Stimulated activated CD8-positive, alpha-beta memory T cell treated with anti-CD3 and anti-CD28 coated beads, Interleukin-15, amount 100 ng/mL, for 24 hours (primary cell): ENCODE measurements around the gene SSBP3.
"Not testable (repeated sequence)": the region's sequence is repeated elsewhere in the genome, so short reads cannot be mapped to it uniquely, and the experiment has no call there.

Source experiments
- DNase-seq: peaks from one replicate; pipeline ENCODE4 v3.0.0-alpha.2; 2020; ENCODE audit warnings: low read depth

The SSBP3 gene

GRCh38 chr1:54392401-54392800 is 13.8 kb downstream of the SSBP3 start:
- DNase-seq = no peak

GRCh38 chr1:54391450-54392209 is 14.6 kb downstream of the SSBP3 start:
- no peak for DNase-seq

GRCh38 chr1:54390655-54391054 is 15.5 kb downstream of the SSBP3 start:
- no peak for DNase-seq

GRCh38 chr1:54389608-54390007 is 16.6 kb downstream of the SSBP3 start:
- DNase-seq = not testable (repeated sequence)

- DNase-seq = no peak
Observed at GRCh38 chr1:54387419-54387818, 18.8 kb downstream of the SSBP3 start.

- no peak for DNase-seq
Observed at GRCh38 chr1:54385727-54386022, 20.5 kb downstream of the SSBP3 start.

GRCh38 chr1:54384918-54385726 is 21.1 kb downstream of the SSBP3 start:
- no peak for DNase-seq

GRCh38 chr1:54384471-54384870 is 21.7 kb downstream of the SSBP3 start:
- DNase-seq = no peak

- no peak for DNase-seq
Observed at GRCh38 chr1:54381524-54381923, 24.7 kb downstream of the SSBP3 start.

GRCh38 chr1:54380290-54380882 is 25.8 kb downstream of the SSBP3 start:
- no peak for DNase-seq

GRCh38 chr1:54379555-54380289 is 26.5 kb downstream of the SSBP3 start:
- DNase-seq = no peak

GRCh38 chr1:54378874-54379554 is 27.2 kb downstream of the SSBP3 start:
- DNase-seq = no peak

- DNase-seq = no peak
Observed at GRCh38 chr1:54378157-54378873, 27.9 kb downstream of the SSBP3 start.

GRCh38 chr1:54377040-54377691 is 29.0 kb downstream of the SSBP3 start:
- no peak for DNase-seq

GRCh38 chr1:54376430-54377039 is 29.7 kb downstream of the SSBP3 start:
- no peak for DNase-seq

GRCh38 chr1:54375712-54376429 is 30.3 kb downstream of the SSBP3 start:
- no peak for DNase-seq

GRCh38 chr1:54375298-54375697 is 30.9 kb downstream of the SSBP3 start:
- DNase-seq = no peak

- DNase-seq = no peak
Observed at GRCh38 chr1:54374766-54375165, 31.4 kb downstream of the SSBP3 start.

GRCh38 chr1:54372978-54373377 is 33.2 kb downstream of the SSBP3 start:
- no peak for DNase-seq

GRCh38 chr1:54371942-54372275 is 34.3 kb downstream of the SSBP3 start:
- DNase-seq = no peak
